AG09309 (cell line): ENCODE results near the gene DUSP22.

Experiments used
- DNase-seq: peaks from one replicate; pipeline ENCODE4 v3.0.0-alpha.2; 2010; ENCODE audit warnings: low read depth
- H3K4me3 ChIP-seq: 2 replicates; pipeline ENCODE4 v1.5.1; 2011; ENCODE audit warnings: mild to moderate bottlenecking, low read depth, low read length, moderate library complexity; ENCODE audit not compliant: control insufficient read depth
- TF ChIP-seq, protein P1 (sequence below): IDR thresholded peaks from 2 replicates; pipeline ENCODE4 v1.5.1; 2011; ENCODE audit warnings: mild to moderate bottlenecking, low read depth, low read length, inconsistent platforms; ENCODE audit not compliant: insufficient read depth, control insufficient read depth; ENCODE audit errors: missing control alignments

The DUSP22 gene

GRCh38 chr6:308768-309167 is 16.5 kb downstream of the DUSP22 start:
- DNase-seq, result no peak
- no peak overlapping the region for H3K4me3 ChIP-seq
- TF ChIP-seq, protein P1, sequence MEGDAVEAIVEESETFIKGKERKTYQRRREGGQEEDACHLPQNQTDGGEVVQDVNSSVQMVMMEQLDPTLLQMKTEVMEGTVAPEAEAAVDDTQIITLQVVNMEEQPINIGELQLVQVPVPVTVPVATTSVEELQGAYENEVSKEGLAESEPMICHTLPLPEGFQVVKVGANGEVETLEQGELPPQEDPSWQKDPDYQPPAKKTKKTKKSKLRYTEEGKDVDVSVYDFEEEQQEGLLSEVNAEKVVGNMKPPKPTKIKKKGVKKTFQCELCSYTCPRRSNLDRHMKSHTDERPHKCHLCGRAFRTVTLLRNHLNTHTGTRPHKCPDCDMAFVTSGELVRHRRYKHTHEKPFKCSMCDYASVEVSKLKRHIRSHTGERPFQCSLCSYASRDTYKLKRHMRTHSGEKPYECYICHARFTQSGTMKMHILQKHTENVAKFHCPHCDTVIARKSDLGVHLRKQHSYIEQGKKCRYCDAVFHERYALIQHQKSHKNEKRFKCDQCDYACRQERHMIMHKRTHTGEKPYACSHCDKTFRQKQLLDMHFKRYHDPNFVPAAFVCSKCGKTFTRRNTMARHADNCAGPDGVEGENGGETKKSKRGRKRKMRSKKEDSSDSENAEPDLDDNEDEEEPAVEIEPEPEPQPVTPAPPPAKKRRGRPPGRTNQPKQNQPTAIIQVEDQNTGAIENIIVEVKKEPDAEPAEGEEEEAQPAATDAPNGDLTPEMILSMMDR, result no peak

- no peak overlapping the region for H3K4me3 ChIP-seq
- TF ChIP-seq, protein P1, result no peak
- DNase-seq, result no peak
Observed at GRCh38 chr6:309947-310346, 17.7 kb downstream of the DUSP22 start.

DNA sequence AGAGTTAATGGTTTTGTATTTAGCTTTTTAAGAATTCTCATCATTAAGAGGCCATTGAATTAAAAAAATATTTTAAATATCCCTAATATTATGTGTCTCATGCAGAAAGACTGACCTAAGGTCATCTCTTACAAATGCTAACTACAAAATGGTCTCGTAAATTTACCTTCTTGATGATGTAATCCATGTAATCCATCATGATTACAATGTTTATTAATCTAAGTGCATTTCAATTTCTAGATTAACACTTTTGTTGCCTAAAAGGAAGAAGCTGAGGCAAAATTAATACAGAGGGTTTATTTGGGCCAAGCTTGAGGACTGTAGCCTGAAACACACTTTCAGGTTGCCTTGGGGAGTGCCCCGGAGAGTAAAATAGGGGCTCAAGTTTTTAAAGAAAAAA is 18.4 kb downstream of the DUSP22 start:
- no peak overlapping the region for H3K4me3 ChIP-seq
- TF ChIP-seq, protein P1, result no peak
- DNase-seq, result no peak

- no peak overlapping the region for H3K4me3 ChIP-seq
- TF ChIP-seq, protein P1, result no peak
- no peak for DNase-seq
Observed at GRCh38 chr6:311679-312220, 19.5 kb downstream of the DUSP22 start.

DNA sequence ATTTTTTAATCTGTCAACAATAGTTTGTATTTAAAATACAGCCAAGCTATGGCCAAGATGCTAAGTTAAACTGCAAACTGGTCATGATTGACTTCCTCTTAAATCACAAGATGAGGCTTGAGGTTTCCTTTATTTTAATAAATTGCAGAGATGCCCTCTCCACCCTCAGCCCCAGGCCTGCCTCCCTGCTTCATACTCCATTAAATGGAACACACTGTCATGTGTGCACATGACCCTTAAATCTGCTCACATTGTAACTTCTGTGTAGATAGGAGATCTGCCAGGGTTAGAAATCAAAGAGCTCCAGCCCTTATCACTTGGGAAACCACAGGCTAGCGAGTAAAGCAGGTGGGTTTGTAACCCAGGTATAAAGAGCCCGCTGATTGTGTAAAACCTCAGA is 20.8 kb downstream of the DUSP22 start:
- no peak for DNase-seq
- H3K4me3 ChIP-seq, result no peak overlapping the region
- TF ChIP-seq, protein P1, result no peak

DNA sequence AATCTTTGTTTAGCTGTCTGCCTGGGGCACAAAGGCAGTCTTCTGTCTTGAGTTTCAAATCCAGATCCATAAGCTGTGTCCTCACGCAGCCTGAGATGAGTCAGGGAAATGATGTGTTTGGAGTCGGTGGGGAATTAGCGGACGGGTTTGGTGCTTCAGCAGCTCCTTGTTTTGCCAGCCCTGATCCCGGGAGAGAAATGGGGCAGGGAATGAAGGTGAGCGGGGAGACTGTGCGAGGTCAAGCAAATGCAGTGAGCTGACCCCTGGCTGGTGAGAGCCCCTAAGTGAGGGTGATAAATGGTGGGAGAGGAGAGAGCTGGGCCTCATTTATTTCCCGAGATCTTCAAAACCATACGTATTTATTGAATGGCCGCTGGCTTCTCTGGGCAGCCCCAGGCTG is 21.6 kb downstream of the DUSP22 start:
- H3K4me3 ChIP-seq, result no peak overlapping the region
- DNase-seq, result no peak
- TF ChIP-seq, protein P1, result no peak

- TF ChIP-seq, protein P1, result no peak
- H3K4me3 ChIP-seq, result no peak overlapping the region
- DNase-seq, result no peak
Observed at GRCh38 chr6:314377-314776, 22.1 kb downstream of the DUSP22 start.
